ENCODE results near the gene ANKRD35. TPM values are rescaled to one million over a fixed set of nuclear protein-coding genes. Genes with fewer than 3 reads are reported as not detected.
A peak's percentile ranks its signal among the peaks of the same experiment; 100 is the strongest.
"Not testable (repeated sequence)": the region's sequence is repeated elsewhere in the genome, so short reads cannot be mapped to it uniquely, and the experiment has no call there.

Gene ANKRD35
- polyA plus RNA-seq, 3 donors from 2014 or later: 0.40 to 0.93 (median 0.86) TPM

DNA sequence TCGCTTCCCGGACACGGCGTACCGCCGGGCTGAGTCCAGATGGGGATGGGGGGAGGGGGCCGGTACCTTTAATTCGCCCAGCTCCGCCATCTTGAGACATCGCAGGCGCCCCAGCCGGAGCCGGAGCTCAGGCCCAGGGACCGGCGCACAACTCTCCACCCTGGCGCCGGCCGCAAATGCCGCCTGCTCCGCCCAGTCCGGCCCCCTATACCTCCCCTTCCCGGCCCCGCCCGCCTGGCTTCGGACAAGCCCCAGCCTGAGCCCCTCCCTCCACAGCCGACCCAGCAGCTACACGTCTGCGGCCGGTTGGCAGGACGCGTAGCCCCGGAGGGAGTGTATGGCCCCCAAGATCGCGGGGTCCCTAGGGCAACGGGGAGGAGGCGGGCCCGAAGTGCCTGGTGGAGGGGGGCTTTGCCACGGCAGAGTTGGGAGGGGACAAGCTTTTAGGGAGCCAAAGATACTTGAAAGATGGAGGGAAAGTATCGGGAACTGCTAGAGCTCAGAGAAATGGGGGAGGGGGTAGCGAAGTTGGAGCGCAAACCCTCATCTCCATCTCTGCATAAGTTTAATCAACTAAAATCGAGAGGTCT is 26.7 kb downstream of the ANKRD35 start, which contains the start of gene PIAS3:
Gene PIAS3 (minus strand): TSS at position 181 of the 590 bp plus-strand sequence. CDS start 91 bp downstream, at position 90.
- H3K4me3 Mint-ChIP-seq: peak within 1 kb of the TSS; percentile 94 to 97 (median 96)
- peaks cover 13 to 23% of the 10 kb centered on the region in 2 donors for H3K4me1 Mint-ChIP-seq
- H3K27ac Mint-ChIP-seq: peak within 1 kb of the TSS; percentile 76 to 94 (median 88)
- H3K9me3 Mint-ChIP-seq: no peaks in the 10 kb centered on the region
- peaks cover 9 to 19% (median 15%) of the 10 kb centered on the region in 3 donors for H3K36me3 Mint-ChIP-seq
- H3K27me3 Mint-ChIP-seq (ENCODE audit: low read depth in 3 of 3): peaks cover 0 to 8% (median 0%) of the 10 kb centered on the region in 3 donors
- DNase-seq: peak; percentile 83 to 85 (median 85)

- Mint-ChIP-seq H3K4me3 (peak overlapping the region; percentile 94 to 97 (median 96)), H3K27ac (peak overlapping the region; percentile 66 to 94 (median 82)), H3K27me3 (ENCODE audit: low read depth in 3 of 3) (peaks cover 0 to 6% (median 0%) of the 10 kb centered on the region in 3 donors), H3K4me1 (peaks cover 13 to 23% of the 10 kb centered on the region in 2 donors), H3K9me3 (no peaks in the 10 kb centered on the region), H3K36me3 (peaks cover 11 to 25% (median 18%) of the 10 kb centered on the region in 3 donors)
- no peak for DNase-seq
These were observed 27.3 kb downstream of the ANKRD35 start for GRCh38 chr1:145858238-145858900.

GRCh38 chr1:145857170-145857569 is 28.5 kb downstream of the ANKRD35 start:
- Mint-ChIP-seq H3K9me3 (no peaks in the 10 kb centered on the region), H3K4me1 (peaks cover 13 to 23% of the 10 kb centered on the region in 2 donors), H3K27me3 (ENCODE audit: low read depth in 3 of 3) (peaks cover 0 to 6% (median 0%) of the 10 kb centered on the region in 3 donors), H3K27ac (no peak overlapping the region), H3K4me3 (peak overlapping the region in 3 of 5 donors; percentile 43 to 97 (median 94)), H3K36me3 (peaks cover 15 to 31% (median 22%) of the 10 kb centered on the region in 3 donors)
- DNase-seq: no peak

- H3K27me3 Mint-ChIP-seq (ENCODE audit: low read depth in 3 of 3): peaks cover 0 to 7% (median 0%) of the 10 kb centered on the region in 3 donors
- H3K27ac Mint-ChIP-seq: peak overlapping the region in 1 of 6 donors; percentile 8
- peaks cover 20 to 42% (median 28%) of the 10 kb centered on the region in 3 donors for H3K36me3 Mint-ChIP-seq
- no peak for DNase-seq
- no peaks in the 10 kb centered on the region for H3K9me3 Mint-ChIP-seq
- peak overlapping the region in 3 of 5 donors; percentile 12 to 48 (median 35) for H3K4me3 Mint-ChIP-seq
- H3K4me1 Mint-ChIP-seq: peaks cover 13 to 23% of the 10 kb centered on the region in 2 donors
These were observed 30.2 kb downstream of the ANKRD35 start for GRCh38 chr1:145855426-145855948.

- Mint-ChIP-seq H3K27me3 (ENCODE audit: low read depth in 3 of 3) (peaks cover 0 to 2% (median 0%) of the 10 kb centered on the region in 3 donors), H3K9me3 (no peaks in the 10 kb centered on the region), H3K4me1 (peaks cover 6 to 7% of the 10 kb centered on the region in 2 donors), H3K36me3 (peaks cover 14 to 31% (median 20%) of the 10 kb centered on the region in 3 donors), H3K27ac (peak overlapping the region in 1 of 6 donors; percentile 45), H3K4me3 (no peak overlapping the region)
- DNase-seq: no peak
These were observed 36.1 kb downstream of the ANKRD35 start for GRCh38 chr1:145849356-145850160.

DNA sequence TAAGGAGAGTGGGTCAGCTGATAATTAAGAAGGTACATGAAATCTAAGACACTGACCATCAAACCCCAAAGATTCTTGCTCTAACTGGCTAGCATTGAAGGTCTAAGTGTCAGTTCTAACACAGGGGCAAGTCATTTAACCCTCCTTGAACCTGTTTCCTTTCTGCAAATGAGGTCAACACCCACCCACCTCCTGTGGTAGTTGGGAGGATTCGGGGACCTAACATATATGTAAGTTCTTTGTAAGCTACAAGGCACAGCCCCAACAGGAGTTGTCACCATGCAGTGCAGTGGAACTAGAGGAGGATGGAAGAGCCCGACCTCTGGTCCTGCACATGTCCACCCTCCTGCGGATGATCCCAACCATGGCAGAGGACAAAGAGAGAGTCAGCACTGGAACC is 37.8 kb downstream of the ANKRD35 start:
- Mint-ChIP-seq H3K4me1 (peaks cover 6 to 7% of the 10 kb centered on the region in 2 donors), H3K4me3 (peak overlapping the region in 1 of 5 donors; percentile 3), H3K36me3 (peaks cover 8 to 21% (median 14%) of the 10 kb centered on the region in 3 donors), H3K27ac (peak overlapping the region in 3 of 6 donors; percentile 3 to 31 (median 12)), H3K9me3 (no peaks in the 10 kb centered on the region), H3K27me3 (ENCODE audit: low read depth in 3 of 3) (peaks cover 0 to 2% (median 0%) of the 10 kb centered on the region in 3 donors)
- DNase-seq: no peak

DNA sequence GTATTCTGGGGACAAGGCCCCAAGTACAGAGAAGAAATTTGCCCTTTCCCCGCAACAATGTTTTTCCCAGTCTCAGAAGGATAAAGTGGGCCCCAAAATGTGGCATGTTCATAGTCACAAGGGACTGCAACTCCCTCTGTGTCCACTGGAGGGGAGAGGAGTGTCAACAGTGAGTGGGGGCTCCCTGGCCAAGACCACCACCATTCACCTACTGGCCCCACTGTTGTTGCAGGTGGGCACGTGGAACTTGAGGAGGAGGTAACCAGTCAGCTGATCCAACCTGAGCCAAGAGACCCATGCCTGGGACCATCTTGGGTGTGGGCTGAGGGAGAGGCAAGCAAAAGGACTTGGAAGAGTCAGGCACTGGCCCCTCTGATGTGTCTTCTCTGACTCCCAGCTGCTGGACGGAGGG is 39.5 kb downstream of the ANKRD35 start:
- Mint-ChIP-seq H3K27me3 (ENCODE audit: low read depth in 3 of 3) (no peaks in the 10 kb centered on the region), H3K27ac (peak overlapping the region in 5 of 6 donors; percentile 51 to 84 (median 67)), H3K4me1 (peaks cover 6 to 7% of the 10 kb centered on the region in 2 donors), H3K36me3 (peaks cover 6 to 25% (median 22%) of the 10 kb centered on the region in 3 donors), H3K9me3 (no peaks in the 10 kb centered on the region), H3K4me3 (no peak overlapping the region)
- DNase-seq: peak in 2 of 3 donors; percentile 26 to 32

- Mint-ChIP-seq H3K27ac (peak within 1 kb of the TSS; percentile 19 to 84 (median 64)), H3K27me3 (ENCODE audit: low read depth in 3 of 3) (no peaks in the 10 kb centered on the region), H3K4me3 (no peak within 1 kb of the TSS), H3K9me3 (no peaks in the 10 kb centered on the region), H3K36me3 (peaks cover 1 to 23% (median 17%) of the 10 kb centered on the region in 3 donors), H3K4me1 (peaks cover 6 to 7% of the 10 kb centered on the region in 2 donors)
- DNase-seq: peak; percentile 68 to 75 (median 73)
These were observed 40.0 kb downstream of the ANKRD35 start, which contains the start of gene NUDT17 for GRCh38 chr1:145845514-145846161. NUDT17 (plus strand) TSS chr1:145845630; CDS start chr1:145845641, 11 bp downstream.

DNA sequence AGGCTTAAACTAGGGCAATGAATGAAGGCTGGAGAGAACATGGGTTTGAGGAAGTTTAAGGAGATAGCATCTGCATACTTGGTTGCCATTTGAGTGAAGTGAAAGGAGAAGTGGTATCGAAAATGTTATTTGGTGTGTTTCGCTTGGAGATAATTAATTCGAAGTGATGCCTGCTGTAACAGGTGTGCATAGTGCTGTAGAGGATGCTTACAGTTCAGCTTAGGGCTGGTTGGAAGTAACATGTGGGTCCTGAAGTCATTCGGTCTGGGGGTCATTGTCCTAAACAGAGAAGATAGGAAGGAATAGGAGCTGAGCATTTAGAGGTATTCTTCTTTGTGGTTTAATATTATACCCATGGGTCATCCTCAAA is 40.5 kb downstream of the ANKRD35 start:
- Mint-ChIP-seq H3K4me3 (no peak overlapping the region), H3K36me3 (peaks cover 0 to 24% (median 15%) of the 10 kb centered on the region in 3 donors), H3K9me3 (no peaks in the 10 kb centered on the region), H3K27ac (no peak overlapping the region), H3K4me1 (peaks cover 6 to 7% of the 10 kb centered on the region in 2 donors), H3K27me3 (ENCODE audit: low read depth in 3 of 3) (no peaks in the 10 kb centered on the region)
- DNase-seq: no peak

GRCh38 chr1:145843031-145843430 is 42.6 kb downstream of the ANKRD35 start:
- Mint-ChIP-seq H3K4me3 (no peak overlapping the region), H3K9me3 (no peaks in the 10 kb centered on the region), H3K27ac (no peak overlapping the region), H3K27me3 (ENCODE audit: low read depth in 3 of 3) (no peaks in the 10 kb centered on the region), H3K4me1 (peaks cover 6 to 7% of the 10 kb centered on the region in 2 donors), H3K36me3 (peaks cover 0 to 28% (median 11%) of the 10 kb centered on the region in 3 donors)
- DNase-seq: no peak

DNA sequence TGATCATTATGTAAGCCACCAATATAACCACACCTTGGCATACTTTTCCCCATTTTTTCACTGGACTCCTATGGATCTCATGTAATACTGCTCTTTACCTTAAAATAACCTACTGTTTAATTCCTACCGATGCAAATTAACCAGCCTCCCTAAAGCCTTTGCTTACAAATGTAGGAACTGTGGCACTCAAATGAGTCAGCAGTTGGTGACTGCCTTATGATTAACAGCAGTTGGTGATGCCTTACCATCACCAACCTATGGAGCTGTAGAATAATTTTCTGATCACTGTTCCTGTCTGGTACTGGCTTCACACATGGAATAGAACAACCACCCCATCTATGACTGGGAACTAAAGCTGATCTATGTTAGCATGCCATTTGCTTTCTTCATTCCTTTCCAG is 48.0 kb downstream of the ANKRD35 start:
- Mint-ChIP-seq H3K9me3 (no peaks in the 10 kb centered on the region), H3K4me1 (no peaks in the 10 kb centered on the region), H3K36me3 (peaks cover 11 to 53% (median 22%) of the 10 kb centered on the region in 3 donors), H3K4me3 (no peak overlapping the region), H3K27ac (no peak overlapping the region), H3K27me3 (ENCODE audit: low read depth in 3 of 3) (no peaks in the 10 kb centered on the region)
- no peak for DNase-seq

DNA sequence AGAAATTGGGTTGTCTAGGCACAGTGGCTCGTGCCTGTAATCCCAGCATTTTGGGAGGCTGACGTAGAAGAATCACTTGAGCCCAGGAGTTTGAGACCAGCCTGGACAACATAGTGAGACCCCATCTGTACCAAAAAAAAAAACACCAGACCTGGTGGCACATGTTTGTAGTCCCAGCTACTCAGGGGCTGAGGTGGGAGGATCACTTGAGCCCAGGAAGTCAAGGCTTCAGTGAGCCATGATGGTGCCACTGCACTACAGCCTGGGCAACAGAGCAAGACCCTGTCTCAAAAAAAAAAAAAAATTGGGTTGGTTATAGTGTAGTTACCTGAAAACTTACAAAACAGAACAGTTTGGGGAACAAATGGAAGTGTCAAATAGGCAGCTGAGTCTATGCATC is 54.9 kb downstream of the ANKRD35 start:
- Mint-ChIP-seq H3K36me3 (peaks cover 39 to 64% (median 48%) of the 10 kb centered on the region in 3 donors), H3K27ac (peak overlapping the region in 1 of 6 donors; percentile 20)
- H3K27me3 Mint-ChIP-seq (ENCODE audit: low read depth in 3 of 3); H3K4me3 Mint-ChIP-seq; H3K9me3 Mint-ChIP-seq; DNase-seq; H3K4me1 Mint-ChIP-seq: not testable (repeated sequence)

Measured in immature natural killer cell (primary cell).